Activated T-helper 1 cell treated with anti-CD3 and anti-CD28 coated beads, Interleukin-12 subunit alpha, Interleukin-12 subunit beta, Interleukin-2, Interleukin-4 antibody, amounts not matched to agents 30 ng/mL and 10 ng/mL and 1 ng/mL, durations not matched to agents 14 hours and 24 hours and 36 hours (primary cell): ENCODE measurements around the gene ADARB2. TPM values are rescaled to one million over a fixed set of nuclear protein-coding genes. Genes with fewer than 3 reads are reported as not detected.
"Not testable (repeated sequence)": the region's sequence is repeated elsewhere in the genome, so short reads cannot be mapped to it uniquely, and the experiment has no call there.

ENCODE experiments used
- DNase-seq: peaks from one replicate; pipeline ENCODE4 v3.0.0; 2021; ENCODE audit warnings: low spot score
- H3K27ac Mint-ChIP-seq: one replicate; pipeline ENCODE4 v1.8.0; 2021; ENCODE audit warnings: mild to moderate bottlenecking, mixed read lengths
- H3K27me3 Mint-ChIP-seq: one replicate; pipeline ENCODE4 v1.8.0; 2022; ENCODE audit warnings: mild to moderate bottlenecking, moderate library complexity, mixed read lengths; ENCODE audit not compliant: insufficient read depth
- H3K36me3 Mint-ChIP-seq: one replicate; pipeline ENCODE4 v1.8.0; 2021; ENCODE audit warnings: low read depth, mixed read lengths
- H3K4me1 Mint-ChIP-seq: one replicate; pipeline ENCODE4 v1.8.0; 2021; ENCODE audit warnings: low read depth, mixed read lengths
- H3K4me3 Mint-ChIP-seq: one replicate; pipeline ENCODE4 v1.8.0; 2021; ENCODE audit warnings: mild to moderate bottlenecking, moderate library complexity, mixed read lengths
- H3K9me3 Mint-ChIP-seq: one replicate; pipeline ENCODE4 v1.8.0; 2021; ENCODE audit warnings: mixed read lengths
- intact Hi-C: fragments of 100-400 bp; cut with micrococcal nuclease; formaldehyde crosslinking; loops from one replicate; pipeline ENCODE4 v1.15.1; 2024
- total RNA-seq: library from RNA; stranded (reverse); gene quantifications from 2 replicates; pipeline ENCODE4 v1.2.3, GENCODE V29; 2022

Gene ADARB2
- total RNA-seq, 1 donor from 2014 or later, result 0.05 TPM

- Mint-ChIP-seq H3K4me1 (no peaks in the 10 kb centered on the region), H3K36me3 (no peaks in the 10 kb centered on the region), H3K9me3 (peaks cover 4% of the 10 kb centered on the region)
Measured at GRCh38 chr10:1620803-1621202, 116.5 kb downstream of the ADARB2 start.

GRCh38 chr10:1617376-1618317 is 119.7 kb downstream of the ADARB2 start:
- H3K4me1 Mint-ChIP-seq, H3K36me3 Mint-ChIP-seq, H3K27me3 Mint-ChIP-seq, intact Hi-C loops, H3K27ac Mint-ChIP-seq, H3K4me3 Mint-ChIP-seq, H3K9me3 Mint-ChIP-seq, DNase-seq: not testable (repeated sequence)

More at GRCh38 chr10:1620803-1621202, 116.5 kb downstream of the ADARB2 start:
- intact Hi-C loops, result no loop called here
- Mint-ChIP-seq H3K27me3 (peaks cover 7% of the 10 kb centered on the region), H3K4me3 (no peak overlapping the region), H3K27ac (no peak overlapping the region)
- no peak for DNase-seq

GRCh38 chr10:1616701-1617100 is 120.6 kb downstream of the ADARB2 start:
- H3K27me3 Mint-ChIP-seq, DNase-seq, H3K4me1 Mint-ChIP-seq, intact Hi-C loops, H3K27ac Mint-ChIP-seq, H3K9me3 Mint-ChIP-seq, H3K4me3 Mint-ChIP-seq, H3K36me3 Mint-ChIP-seq: not testable (repeated sequence)

GRCh38 chr10:1615186-1615954 is 122.0 kb downstream of the ADARB2 start:
- Mint-ChIP-seq H3K4me1 (no peaks in the 10 kb centered on the region), H3K36me3 (no peaks in the 10 kb centered on the region), H3K27ac (no peak overlapping the region)

GRCh38 chr10:1613511-1613910 is 123.8 kb downstream of the ADARB2 start:
- no peaks in the 10 kb centered on the region for H3K9me3 Mint-ChIP-seq
- H3K4me3 Mint-ChIP-seq, result no peak overlapping the region

More at GRCh38 chr10:1615186-1615954, 122.0 kb downstream of the ADARB2 start:
- intact Hi-C loops, result no loop called here
- Mint-ChIP-seq H3K9me3 (peaks cover 4% of the 10 kb centered on the region), H3K27me3 (peaks cover 10% of the 10 kb centered on the region), H3K4me3 (no peak overlapping the region)
- DNase-seq, result no peak

GRCh38 chr10:1612908-1613307 is 124.4 kb downstream of the ADARB2 start:
- no peaks in the 10 kb centered on the region for H3K4me1 Mint-ChIP-seq
- intact Hi-C loops, result no loop called here
- DNase-seq, result no peak
- H3K36me3 Mint-ChIP-seq, result no peaks in the 10 kb centered on the region
- no peak overlapping the region for H3K27ac Mint-ChIP-seq
- peaks cover 24% of the 10 kb centered on the region for H3K27me3 Mint-ChIP-seq
- H3K4me3 Mint-ChIP-seq, result no peak overlapping the region
- H3K9me3 Mint-ChIP-seq, result no peaks in the 10 kb centered on the region

More at GRCh38 chr10:1613511-1613910, 123.8 kb downstream of the ADARB2 start:
- H3K36me3 Mint-ChIP-seq, result no peaks in the 10 kb centered on the region
- no peak overlapping the region for H3K27ac Mint-ChIP-seq
- H3K27me3 Mint-ChIP-seq, result peaks cover 22% of the 10 kb centered on the region
- no peak for DNase-seq
- H3K4me1 Mint-ChIP-seq, result no peaks in the 10 kb centered on the region
- intact Hi-C loops, result no loop called here

GRCh38 chr10:1611936-1612550 is 125.3 kb downstream of the ADARB2 start:
- no peaks in the 10 kb centered on the region for H3K36me3 Mint-ChIP-seq
- no peaks in the 10 kb centered on the region for H3K4me1 Mint-ChIP-seq
- H3K27ac Mint-ChIP-seq, result no peak overlapping the region
- DNase-seq, result no peak
- peaks cover 24% of the 10 kb centered on the region for H3K27me3 Mint-ChIP-seq
- no peak overlapping the region for H3K4me3 Mint-ChIP-seq
- intact Hi-C loops, result no loop called here
- H3K9me3 Mint-ChIP-seq, result no peaks in the 10 kb centered on the region

GRCh38 chr10:1610986-1611770 is 126.1 kb downstream of the ADARB2 start:
- H3K27me3 Mint-ChIP-seq, result peaks cover 24% of the 10 kb centered on the region
- H3K9me3 Mint-ChIP-seq, result no peaks in the 10 kb centered on the region
- DNase-seq, result no peak
- H3K27ac Mint-ChIP-seq, result no peak overlapping the region
- intact Hi-C loops, result no loop called here
- no peaks in the 10 kb centered on the region for H3K36me3 Mint-ChIP-seq
- no peaks in the 10 kb centered on the region for H3K4me1 Mint-ChIP-seq
- H3K4me3 Mint-ChIP-seq, result no peak overlapping the region

- intact Hi-C loops, result no loop called here
- H3K27ac Mint-ChIP-seq, result no peak overlapping the region
- peaks cover 24% of the 10 kb centered on the region for H3K27me3 Mint-ChIP-seq
- H3K4me3 Mint-ChIP-seq, result no peak overlapping the region
- no peaks in the 10 kb centered on the region for H3K36me3 Mint-ChIP-seq
- no peaks in the 10 kb centered on the region for H3K9me3 Mint-ChIP-seq
- no peaks in the 10 kb centered on the region for H3K4me1 Mint-ChIP-seq
- no peak for DNase-seq
Measured at GRCh38 chr10:1609648-1609970, 127.7 kb downstream of the ADARB2 start.

- no peak overlapping the region for H3K4me3 Mint-ChIP-seq
- H3K36me3 Mint-ChIP-seq, result no peaks in the 10 kb centered on the region
- no peak overlapping the region for H3K27ac Mint-ChIP-seq
- H3K27me3 Mint-ChIP-seq, result peaks cover 24% of the 10 kb centered on the region
- no peak for DNase-seq
- intact Hi-C loops, result no loop called here
- H3K4me1 Mint-ChIP-seq, result no peaks in the 10 kb centered on the region
- no peaks in the 10 kb centered on the region for H3K9me3 Mint-ChIP-seq
Measured at GRCh38 chr10:1608851-1609647, 128.3 kb downstream of the ADARB2 start.

- H3K36me3 Mint-ChIP-seq, result no peaks in the 10 kb centered on the region
- no peaks in the 10 kb centered on the region for H3K9me3 Mint-ChIP-seq
- H3K27me3 Mint-ChIP-seq, result peaks cover 24% of the 10 kb centered on the region
- no peak for DNase-seq
- H3K4me1 Mint-ChIP-seq, result no peaks in the 10 kb centered on the region
- H3K27ac Mint-ChIP-seq, result no peak overlapping the region
- H3K4me3 Mint-ChIP-seq, result no peak overlapping the region
- intact Hi-C loops, result no loop called here
Measured at GRCh38 chr10:1608408-1608807, 128.9 kb downstream of the ADARB2 start.

- no peak overlapping the region for H3K27ac Mint-ChIP-seq
- DNase-seq, result no peak
- intact Hi-C loops, result no loop called here
- no peak overlapping the region for H3K4me3 Mint-ChIP-seq
- no peaks in the 10 kb centered on the region for H3K9me3 Mint-ChIP-seq
- H3K27me3 Mint-ChIP-seq, result peaks cover 20% of the 10 kb centered on the region
- H3K36me3 Mint-ChIP-seq, result no peaks in the 10 kb centered on the region
- no peaks in the 10 kb centered on the region for H3K4me1 Mint-ChIP-seq
Measured at GRCh38 chr10:1607466-1607865, 129.9 kb downstream of the ADARB2 start.
